GM19193 (cell line): ENCODE data around the gene FER.

Experiments used
- POLR2A ChIP-seq: IDR thresholded peaks from 4 replicates; pipeline ENCODE4 v1.6.1; 2011; ENCODE audit not compliant: insufficient read depth, insufficient read length; ENCODE audit errors: extremely low read depth

FER gene

DNA sequence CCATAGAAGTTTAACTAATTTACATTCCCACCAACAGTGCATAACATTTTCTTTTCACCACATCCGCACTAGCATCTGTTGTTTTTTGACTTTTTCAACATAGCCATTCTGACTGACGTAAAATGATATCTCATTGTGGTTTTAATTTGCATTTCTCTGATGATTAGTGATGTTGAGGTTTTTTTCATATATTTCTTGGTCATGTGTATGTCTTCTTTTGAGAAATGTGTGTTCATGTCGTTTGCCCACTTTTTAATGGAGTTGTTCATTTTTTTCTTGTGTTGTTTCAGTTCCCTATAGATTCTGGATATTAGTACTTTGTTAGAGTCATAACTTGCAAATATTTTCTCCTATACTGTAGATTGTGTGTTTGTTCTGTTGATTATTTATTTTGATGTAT lies 163.4 kb downstream of the FER start:
- no peak for TF ChIP-seq POLR2A

DNA sequence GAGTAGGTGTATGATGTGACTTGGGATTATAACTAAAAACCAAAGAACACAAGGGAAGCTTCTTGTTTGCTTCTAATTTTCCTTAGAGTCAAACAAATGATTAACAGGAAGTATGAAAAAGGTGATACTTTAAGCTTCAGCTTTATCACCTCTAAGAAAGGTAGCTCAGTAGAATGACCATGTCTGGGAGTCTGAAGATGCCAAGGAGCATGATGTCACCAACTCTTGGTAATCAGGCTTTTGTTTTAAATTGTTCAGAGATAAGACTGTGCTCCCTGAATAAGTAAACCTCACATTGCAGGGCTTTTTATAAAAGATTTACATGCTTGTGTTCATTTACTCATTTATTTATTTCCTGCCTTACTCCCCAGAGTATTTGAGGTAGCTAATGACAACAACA lies 169.9 kb downstream of the FER start:
- no peak for TF ChIP-seq POLR2A

DNA sequence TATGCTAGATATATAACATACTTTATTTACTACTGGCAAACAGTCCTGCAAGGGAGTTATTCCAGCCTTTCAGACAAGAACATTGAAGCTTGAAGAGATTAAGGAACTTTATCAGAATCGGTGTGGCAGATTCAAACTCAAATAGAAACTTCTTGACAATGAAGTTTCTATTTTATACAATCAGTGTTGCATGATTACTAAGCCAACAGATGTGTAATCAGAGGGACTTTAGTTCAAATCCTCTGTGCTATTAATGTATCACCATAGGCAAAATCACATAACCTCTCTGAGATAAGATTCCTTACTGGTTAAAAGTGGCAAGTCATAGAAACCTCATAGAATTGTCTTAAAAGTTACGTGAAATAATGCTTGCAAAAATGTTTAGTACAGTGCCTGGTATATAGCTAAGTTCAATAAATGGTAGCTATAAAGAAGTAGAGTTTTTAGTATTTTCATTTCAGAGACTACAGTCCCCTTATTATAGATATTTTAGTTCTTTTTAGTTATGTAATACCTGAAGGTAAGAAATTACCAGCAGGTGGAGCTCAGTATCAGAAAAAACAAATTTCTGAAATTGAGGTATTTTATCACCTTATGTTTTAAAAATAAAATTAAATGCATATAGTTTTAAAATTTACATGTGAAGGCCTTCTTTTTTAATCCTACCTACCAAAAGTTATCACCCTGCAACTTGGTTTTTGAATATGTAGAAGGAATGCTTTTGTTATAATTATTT lies 172.1 kb downstream of the FER start:
- no peak for TF ChIP-seq POLR2A

DNA sequence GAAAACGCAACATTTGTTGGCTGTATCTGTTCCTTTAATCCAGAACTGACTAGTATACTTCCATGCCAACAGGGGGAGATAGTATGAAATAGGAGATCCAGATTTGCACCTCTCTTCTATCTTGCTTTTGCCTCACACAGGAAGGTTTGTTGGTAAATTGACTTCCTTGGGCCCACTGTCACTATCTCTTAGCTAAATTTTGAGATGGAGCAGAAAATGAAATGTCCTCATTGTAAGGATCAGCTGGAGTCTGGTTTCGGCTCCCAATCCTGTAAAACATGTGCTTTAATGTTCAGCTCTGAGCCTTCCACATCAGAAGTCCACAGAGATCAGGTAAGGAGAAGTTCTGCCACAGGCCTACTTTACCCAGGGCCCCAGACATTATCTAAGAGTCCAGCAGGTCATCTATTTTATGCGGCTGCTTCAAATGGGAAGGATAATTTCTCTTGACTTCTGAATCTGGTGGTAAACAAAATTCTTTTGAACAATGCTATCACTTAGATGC lies 176.8 kb downstream of the FER start:
- no peak for TF ChIP-seq POLR2A

DNA sequence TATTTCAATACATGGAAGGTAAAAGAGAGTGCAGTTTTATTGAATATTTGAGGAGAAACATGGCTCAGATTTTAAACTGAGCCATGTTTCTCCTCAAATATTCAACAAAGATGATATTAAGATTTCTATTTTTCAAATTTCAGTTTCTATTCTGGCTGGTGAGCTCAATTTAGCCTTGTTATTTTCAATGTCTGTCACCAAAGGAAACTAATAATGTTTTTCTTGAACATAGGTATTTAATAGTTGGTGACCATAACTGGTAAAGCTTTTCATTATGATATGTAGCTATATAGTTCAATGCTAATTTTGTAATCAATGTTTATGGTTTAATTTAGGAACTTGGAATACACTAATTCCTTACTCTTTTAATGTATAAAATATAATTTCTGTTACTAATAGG lies 177.4 kb downstream of the FER start:
- TF ChIP-seq POLR2A = no peak

DNA sequence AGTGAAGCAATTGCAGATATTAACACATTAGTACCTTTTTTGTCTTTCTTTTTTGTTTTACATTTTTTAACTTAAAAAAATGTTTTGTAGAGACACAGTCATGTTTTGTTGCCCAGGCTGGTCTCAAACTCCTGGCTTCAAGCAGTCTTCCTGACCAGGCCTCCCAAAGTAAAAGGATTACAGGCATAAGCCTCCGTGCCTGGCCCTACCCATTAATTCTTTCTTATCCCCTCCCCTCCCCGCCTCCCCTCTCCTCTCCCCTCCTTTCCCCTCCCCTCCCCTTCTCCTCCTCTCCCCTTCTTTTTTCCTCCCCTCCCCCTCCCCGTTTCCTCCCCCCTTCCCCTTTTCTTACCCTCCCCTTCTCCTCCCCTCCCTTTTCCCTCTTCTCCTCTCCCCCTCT lies 182.4 kb downstream of the FER start:
- no peak for TF ChIP-seq POLR2A

DNA sequence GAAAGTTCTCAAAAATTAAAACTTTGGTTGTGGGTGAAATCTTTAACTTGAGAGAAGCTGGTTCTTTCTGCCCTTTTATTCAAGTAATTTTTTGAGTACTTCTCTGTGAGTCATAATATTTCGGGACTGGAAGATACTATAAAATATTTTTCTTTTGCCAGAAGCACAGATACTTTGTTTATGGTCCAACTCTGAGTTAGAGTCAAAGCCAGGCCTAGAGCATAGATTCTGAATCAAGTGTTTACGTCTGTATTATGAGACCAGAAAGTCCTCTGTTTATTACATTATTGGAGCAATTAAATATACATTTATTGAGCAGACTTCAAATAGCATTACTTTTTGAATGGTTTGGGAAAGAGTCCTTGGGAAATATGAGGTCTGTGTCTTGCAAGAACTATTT lies 187.9 kb downstream of the FER start:
- no peak for TF ChIP-seq POLR2A

DNA sequence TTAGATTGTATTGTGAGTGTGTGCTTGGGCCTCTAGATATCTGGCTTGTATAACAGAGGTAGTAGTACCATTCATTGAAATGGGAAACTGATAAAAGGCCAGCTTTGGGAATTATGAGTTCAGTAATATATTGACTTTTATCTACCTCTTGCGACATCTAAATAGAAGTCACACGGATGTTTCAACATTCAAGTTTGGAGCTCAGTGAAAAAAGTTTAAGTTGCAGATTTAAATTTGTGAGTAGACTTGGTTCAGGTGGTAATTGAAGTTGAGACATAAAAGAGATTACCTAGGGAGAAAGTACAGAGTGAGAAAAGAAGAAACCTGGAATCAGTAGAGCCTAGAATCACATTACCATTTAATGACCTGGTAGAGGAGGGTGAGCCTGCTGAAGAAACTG lies 189.5 kb downstream of the FER start:
- no peak for TF ChIP-seq POLR2A

DNA sequence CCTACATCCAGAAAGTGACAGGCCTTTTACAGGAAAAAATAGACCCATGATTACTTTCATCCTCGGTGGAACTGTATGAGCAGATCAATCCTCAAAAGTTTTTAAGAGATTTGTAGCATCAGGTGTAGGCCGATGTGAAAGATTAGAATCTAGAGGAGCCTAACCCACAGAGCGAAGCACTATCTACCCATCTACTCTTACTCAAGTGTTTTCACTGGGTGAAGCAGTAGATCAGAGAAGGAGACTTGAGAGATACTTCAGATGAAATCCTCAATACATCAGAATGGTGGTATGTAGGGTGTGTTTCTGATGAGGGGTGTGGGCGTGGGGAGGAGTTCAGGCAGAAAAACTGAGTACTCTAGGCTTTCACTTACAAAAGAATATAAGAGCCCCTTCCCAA lies 192.8 kb downstream of the FER start:
- TF ChIP-seq POLR2A = no peak

DNA sequence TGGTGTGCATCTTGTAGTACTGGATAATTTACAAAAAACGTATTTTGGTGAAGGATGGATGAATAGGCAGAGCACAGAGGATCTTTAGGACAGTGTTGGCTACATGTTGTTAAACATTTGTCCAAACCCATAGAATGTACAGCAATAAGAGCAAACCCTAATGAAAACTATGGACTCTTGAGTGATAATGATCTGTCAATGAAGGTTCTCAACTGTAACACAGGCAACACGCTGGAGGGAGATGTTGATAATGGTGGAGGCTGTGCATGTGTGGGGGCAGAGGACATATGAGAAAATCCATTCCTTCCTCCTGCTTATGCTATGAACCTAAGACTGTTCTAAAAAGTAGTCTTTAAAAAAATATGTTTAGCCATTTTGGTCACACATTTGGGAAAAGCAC lies 194.0 kb downstream of the FER start:
- no peak for TF ChIP-seq POLR2A

DNA sequence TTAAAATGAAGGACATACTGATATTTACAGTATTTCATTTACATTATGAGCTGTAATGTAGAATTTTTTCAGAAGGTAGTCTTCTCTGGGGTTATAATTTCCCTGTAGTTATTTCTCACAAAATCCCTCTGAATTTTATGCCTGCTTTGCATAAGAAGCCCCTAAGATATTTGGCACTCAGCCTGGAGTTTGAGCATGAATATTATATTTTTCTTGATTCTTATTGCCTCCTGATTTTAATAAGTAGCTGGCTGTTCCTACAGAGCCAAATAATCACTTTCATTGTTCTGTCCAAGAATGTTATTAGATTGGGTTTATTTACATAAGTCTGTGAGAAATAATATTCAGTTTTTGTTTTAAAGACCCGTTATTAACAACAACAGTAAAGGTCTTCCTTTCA lies 195.0 kb downstream of the FER start:
- no peak for TF ChIP-seq POLR2A

DNA sequence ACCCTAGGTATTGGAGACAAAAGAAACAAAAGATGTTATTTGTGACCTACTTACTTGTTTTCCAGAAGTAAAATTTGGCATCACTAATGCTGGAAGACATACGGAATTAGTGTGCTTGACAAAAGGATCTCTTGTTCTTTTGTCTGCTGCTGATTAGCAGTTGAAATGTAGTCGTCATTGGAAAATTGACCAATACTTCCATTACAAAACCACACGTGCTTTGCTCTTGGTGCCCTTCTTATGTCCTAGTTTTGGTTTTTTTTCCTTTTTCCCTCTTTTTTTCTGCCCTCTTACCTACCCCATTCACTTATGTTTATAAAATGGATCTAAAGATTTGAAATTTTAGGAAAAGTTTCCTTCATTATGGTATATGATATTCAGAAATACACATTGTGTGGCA lies 197.4 kb downstream of the FER start:
- TF ChIP-seq POLR2A = no peak

DNA sequence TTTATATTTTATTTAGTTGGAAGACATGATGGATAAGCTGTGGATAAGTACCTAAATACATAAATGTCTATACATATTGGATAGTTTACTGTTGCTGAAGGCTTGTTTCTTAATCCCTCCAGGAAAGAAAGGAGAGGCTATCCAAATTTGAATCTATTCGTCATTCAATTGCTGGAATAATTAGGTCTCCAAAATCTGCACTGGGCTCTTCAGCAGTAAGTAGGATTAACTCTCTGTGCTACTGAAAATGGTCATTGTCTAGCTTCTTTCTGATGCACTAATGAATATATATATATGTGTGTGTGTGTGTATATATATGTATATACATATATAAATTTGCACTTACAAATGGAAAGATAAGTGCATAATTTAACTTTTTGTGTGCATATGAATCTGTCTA lies 198.3 kb downstream of the FER start:
- TF ChIP-seq POLR2A = no peak

DNA sequence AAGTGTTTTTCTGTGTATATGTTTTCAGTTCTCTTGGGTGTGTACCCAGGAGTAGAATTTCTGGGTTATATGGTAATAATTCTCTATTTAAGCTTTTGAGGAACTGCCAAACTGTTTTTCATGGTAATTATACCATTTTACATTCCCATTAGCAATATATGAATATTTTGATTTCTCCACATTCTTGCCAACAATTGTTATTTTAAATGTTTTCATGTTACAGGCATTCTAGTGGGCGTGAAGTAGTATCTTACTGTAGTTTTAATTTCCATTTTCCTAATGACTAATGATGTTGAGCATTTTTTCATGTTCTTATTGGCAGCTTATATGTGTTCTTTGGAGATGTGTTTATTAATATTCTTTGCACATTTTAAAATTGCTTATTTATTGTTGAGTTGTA lies 199.5 kb downstream of the FER start:
- TF ChIP-seq POLR2A = no peak

DNA sequence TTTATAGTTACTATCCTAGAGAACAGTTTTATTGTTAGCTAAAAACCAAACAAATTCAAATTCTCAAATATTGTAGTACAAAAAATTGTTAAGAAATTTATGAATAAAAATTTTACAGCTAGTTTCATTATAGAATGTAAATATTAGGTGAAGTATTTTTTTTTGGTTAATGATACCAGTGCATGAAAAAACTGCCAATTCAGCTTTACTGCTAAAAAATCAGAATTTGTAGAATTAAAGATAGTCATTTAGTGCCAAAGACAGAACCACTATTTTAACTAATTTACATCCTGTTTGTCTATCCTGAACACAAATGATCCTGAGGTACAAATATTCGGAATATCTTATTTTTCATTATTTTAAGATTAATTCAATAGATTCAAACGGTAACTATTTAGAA lies 202.6 kb downstream of the FER start:
- no peak for TF ChIP-seq POLR2A

DNA sequence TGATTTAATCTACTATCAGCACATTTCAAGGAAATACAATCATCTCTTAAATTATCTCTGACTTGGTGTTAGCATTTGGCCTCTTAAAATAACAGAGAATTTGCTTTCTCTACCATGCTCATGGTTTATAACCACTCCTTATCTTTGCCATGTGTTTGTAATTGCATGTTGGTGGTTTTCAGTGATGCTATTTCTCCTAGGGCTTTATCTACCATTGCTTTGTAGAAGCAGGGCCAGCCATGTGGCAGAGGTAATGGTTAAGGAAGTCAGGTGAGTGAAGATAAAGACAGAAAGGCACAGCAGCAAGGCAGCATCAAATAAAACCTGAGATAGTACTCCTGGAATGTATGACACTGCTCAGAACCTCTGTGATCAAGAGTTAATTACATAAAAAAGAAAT lies 206.2 kb downstream of the FER start:
- TF ChIP-seq POLR2A = no peak

DNA sequence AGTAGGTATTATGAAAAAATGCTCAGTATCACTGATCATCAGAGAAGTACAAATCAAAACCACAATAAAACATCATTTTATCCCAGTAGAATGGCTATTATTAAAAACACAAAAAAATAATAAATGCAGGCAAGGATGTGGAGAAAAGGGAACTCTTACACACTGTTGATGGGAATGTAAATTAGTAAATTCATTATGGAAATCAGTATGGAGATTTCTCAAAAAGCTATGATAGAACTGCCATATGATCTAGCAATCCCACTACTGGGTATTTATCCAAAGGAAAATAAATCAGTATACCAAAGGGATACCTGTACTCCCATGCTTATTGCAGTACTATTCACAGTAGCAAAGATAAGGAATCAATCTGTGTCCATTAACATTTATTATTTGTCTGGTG lies 209.6 kb downstream of the FER start:
- no peak for TF ChIP-seq POLR2A
